ENCODE results near the gene PI4KB. TPM values are rescaled to one million over a fixed set of nuclear protein-coding genes. Genes with fewer than 3 reads are reported as not detected.

PI4KB gene
- total and polyA plus RNA-seq, 2 of the 13 experiments (the other 11 are each of a cell fraction or from before 2014, with no cell fraction given) = 19.5 to 29.3 TPM

- WGBS (ENCODE audit: low lambda C conversion rate) = 92% methylated on average over 3 of the region's 3 CpGs
- Histone ChIP-seq H2AFZ (ENCODE audit: low read length) (no peak overlapping the region), H3K9ac (ENCODE audit: insufficient read depth, low read depth, low read length) (peak overlapping the region; percentile 48), H3K4me3 (replicated peaks in 1 of 3; ENCODE audit: insufficient read depth in 1 of 3, low read depth in 2 of 3, low read length in 3 of 3) (no peak overlapping the region), H3K79me2 (ENCODE audit: insufficient read depth, low read length) (peaks cover 2% of the 10 kb centered on the region), H3K4me1 (ENCODE audit: insufficient read depth, low read length) (peaks cover 26% of the 10 kb centered on the region), H3K4me2 (ENCODE audit: low read depth, low read length) (peak overlapping the region; percentile 61; the same call in 1 of the 2 replicates), H3K9me3 (ENCODE audit: low read length) (no peaks in the 10 kb centered on the region), H3K36me3 (replicated peaks in 1 of 2; ENCODE audit: control insufficient read depth in 1 of 2, insufficient read depth in 2 of 2, low read length in 2 of 2) (peaks cover 14 to 47% of the 10 kb centered on the region in 2 experiments), H3K27ac (ENCODE audit: extremely low read length, insufficient read depth, low read length) (peak overlapping the region; percentile 83), H3K27me3 (ENCODE audit: control insufficient read depth in 1 of 2, insufficient read depth in 2 of 2, low read length in 2 of 2) (no peaks in the 10 kb centered on the region), H4K20me1 (ENCODE audit: insufficient read depth, low read length) (no peaks in the 10 kb centered on the region)
- DNase-seq (ENCODE audit: low spot score) (no peak), ATAC-seq (no peak; the same call in 2 of the 3 replicates), FAIRE-seq (no peak)
- intact Hi-C loops (cut with micrococcal nuclease; ENCODE audit: unreplicated experiment) (no loop called here), in situ Hi-C loops (cut with HindIII; ENCODE audit: extremely low pct_ligation_motif_present, low pct_unique_long_range_greater_than_20kb) (no loop called here)
- BruUV-seq (replicated peaks) = no TSS peak
- TF ChIP-seq ZNF501 (CRISPR knock-in tag; IDR thresholded peaks at IDR 0.05) = 0 out of 2 replicates have a peak, but pooled peaks have one; percentile 4
- no peak for TF ChIP-seq KDM6A (CRISPR knock-in tag; IDR thresholded peaks at IDR 0.05; ENCODE audit: low read depth)
- TF ChIP-seq NRL (CRISPR knock-in tag; IDR thresholded peaks at IDR 0.05; ENCODE audit: borderline replicate concordance) = peak; percentile 33; the same call in 1 of the 2 replicates
- POLR2A ChIA-PET = interaction anchor here (1.7 to 6.9 kb wide), 4 partner anchors 11 to 77 kb away, joined by 6 to 67 read pairs (median 30); partner anchors contain the start of genes PSMD4, VPS72 and ZNF687
- CTCF ChIA-PET (ENCODE audit: low intra/inter-chr PET ratio, low total read pairs) = no interaction called here
Measured at GRCh38 chr1:151266315-151266714, 60.9 kb downstream of the PI4KB start.

- in situ Hi-C loops (cut with HindIII; ENCODE audit: extremely low pct_ligation_motif_present, low pct_unique_long_range_greater_than_20kb) = no loop called here
- Histone ChIP-seq H3K79me2 (ENCODE audit: insufficient read depth, low read length) (peaks cover 2% of the 10 kb centered on the region), H3K27ac (ENCODE audit: extremely low read length, insufficient read depth, low read length) (peak overlapping the region; percentile 83), H3K27me3 (ENCODE audit: control insufficient read depth in 1 of 2, insufficient read depth in 2 of 2, low read length in 2 of 2) (no peaks in the 10 kb centered on the region), H3K4me3 (replicated peaks in 1 of 3; ENCODE audit: insufficient read depth in 1 of 3, low read depth in 2 of 3, low read length in 3 of 3) (peak overlapping the region in 1 of 3 experiments; percentile 8; a peak in 1 of 6 replicates), H3K36me3 (replicated peaks in 1 of 2; ENCODE audit: control insufficient read depth in 1 of 2, insufficient read depth in 2 of 2, low read length in 2 of 2) (peaks cover 14 to 47% of the 10 kb centered on the region in 2 experiments), H3K4me2 (ENCODE audit: low read depth, low read length) (peak overlapping the region; percentile 61), H3K9ac (ENCODE audit: insufficient read depth, low read depth, low read length) (peak overlapping the region; percentile 48), H4K20me1 (ENCODE audit: insufficient read depth, low read length) (no peaks in the 10 kb centered on the region), H3K9me3 (ENCODE audit: low read length) (no peaks in the 10 kb centered on the region), H2AFZ (ENCODE audit: low read length) (no peak overlapping the region), H3K4me1 (ENCODE audit: insufficient read depth, low read length) (peaks cover 26% of the 10 kb centered on the region)
- ChIA-PET POLR2A (interaction anchor here (0.6 to 6.9 kb wide), 6 partner anchors 10 to 163 kb away, joined by 3 to 67 read pairs (median 12); partner anchors contain the start of genes PSMD4, VPS72 and ZNF687), CTCF (ENCODE audit: low intra/inter-chr PET ratio, low total read pairs) (no interaction called here)
- BruUV-seq (replicated peaks) = TSS peak; percentile 50
- intact Hi-C loops (cut with micrococcal nuclease; ENCODE audit: unreplicated experiment) = loop anchor here (1.0 kb wide), 1 partner anchor 11 kb away; the partner anchor contains the start of gene PSMD4
- FAIRE-seq (peak; percentile 58), DNase-seq (ENCODE audit: low spot score) (peak; percentile 87), ATAC-seq (peak; percentile 96)
- WGBS (ENCODE audit: low lambda C conversion rate) = 59% methylated on average over 13 of the region's 14 CpGs
- TF ChIP-seq ZNF839 (CRISPR knock-in tag; IDR thresholded peaks at IDR 0.05; ENCODE audit: borderline replicate concordance) (no peak), SNRNP70 (IDR thresholded peaks at IDR 0.05; ENCODE audit: low read depth, low read length) (no peak), PITX1 (CRISPR knock-in tag; IDR thresholded peaks at IDR 0.05) (no peak), ZC3H13 (CRISPR knock-in tag; IDR thresholded peaks at IDR 0.05) (no peak), CAMTA2 (CRISPR knock-in tag; IDR thresholded peaks at IDR 0.05; ENCODE audit: borderline replicate concordance) (no peak), MAZ (IDR thresholded peaks at IDR 0.05; ENCODE audit: borderline replicate concordance, low read depth, low read length) (no peak), MAZ (CRISPR knock-in tag; IDR thresholded peaks at IDR 0.05; ENCODE audit: low read depth) (no peak), HDAC2 (CRISPR knock-in tag; IDR thresholded peaks at IDR 0.05) (peak; percentile 50), ZFP1 (CRISPR knock-in tag; IDR thresholded peaks at IDR 0.05) (no peak), ZNF446 (CRISPR knock-in tag; IDR thresholded peaks at IDR 0.05) (no peak), ZNF431 (CRISPR knock-in tag; IDR thresholded peaks at IDR 0.05; ENCODE audit: borderline replicate concordance, low read depth) (no peak), NFATC3 (CRISPR knock-in tag; IDR thresholded peaks at IDR 0.05) (no peak), ZNF747 (CRISPR knock-in tag; IDR thresholded peaks at IDR 0.05; ENCODE audit: borderline replicate concordance) (no peak), ZSCAN30 (CRISPR knock-in tag; IDR thresholded peaks at IDR 0.05) (no peak), MED1 (CRISPR knock-in tag; IDR thresholded peaks at IDR 0.05) (peak; percentile 72)
- TF ChIP-seq, protein P1, sequence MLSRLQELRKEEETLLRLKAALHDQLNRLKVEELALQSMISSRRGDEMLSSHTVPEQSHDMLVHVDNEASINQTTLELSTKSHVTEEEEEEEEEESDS (CRISPR knock-in tag; IDR thresholded peaks at IDR 0.05; ENCODE audit: borderline replicate concordance) = no peak
Measured at GRCh38 chr1:151265446-151266236, 61.6 kb downstream of the PI4KB start.

All from HepG2 (cell line).